OCI-LY3 (cell line): ENCODE data around the gene SPINT2.

Source experiments
- H2AFZ ChIP-seq: fragments of 200-600, 300-600 bp; shearing (Covaris generic); 2 replicates; pipeline ENCODE4 v1.6.0; 2014; ENCODE audit warnings: antibody characterized with exemption, low read depth, low read length
- H3K27ac ChIP-seq: fragments of 200-600, 300-600 bp; sonication (generic); 2 replicates; pipeline ENCODE4 v1.5.1; 2014; ENCODE audit warnings: mild to moderate bottlenecking, low read length, moderate library complexity, mixed read lengths
- H3K27me3 ChIP-seq: fragments of 200-600, 300-600 bp; sonication (generic); 2 replicates; pipeline ENCODE4 v1.6.1; 2014; ENCODE audit warnings: low read depth, low read length, mixed read lengths
- H3K36me3 ChIP-seq: fragments of 200-600, 300-600 bp; sonication (generic); replicated peaks from 2 replicates; pipeline ENCODE3; 2014; ENCODE audit warnings: low read depth, low read length, mixed read lengths
- H3K4me1 ChIP-seq: fragments of 300-600, 200-600 bp; sonication (generic); 2 replicates; pipeline ENCODE4 v1.6.1; 2014; ENCODE audit warnings: low read length, mixed read lengths
- H3K4me2 ChIP-seq: fragments of 200-600, 300-600 bp; sonication (generic); 2 replicates; pipeline ENCODE4 v1.6.1; 2014; ENCODE audit warnings: low read length, mixed read lengths
- H3K4me3 ChIP-seq: fragments of 300-600, 200-600 bp; sonication (generic); 2 replicates; pipeline ENCODE4 v1.5.1; 2014; ENCODE audit warnings: antibody characterized with exemption, mild to moderate bottlenecking, low read length, moderate library complexity
- H3K79me2 ChIP-seq: fragments of 300-600, 200-600 bp; shearing (Covaris generic); 2 replicates; pipeline ENCODE4 v1.6.1; 2014; ENCODE audit warnings: mild to moderate bottlenecking, low read length, mixed read lengths
- H3K9ac ChIP-seq: fragments of 300-600, 200-600 bp; shearing (Covaris generic); 2 replicates; pipeline ENCODE4 v1.6.0; 2014; ENCODE audit warnings: mild to moderate bottlenecking, low read length, moderate library complexity
- H3K9me3 ChIP-seq: fragments of 200-600, 300-600 bp; shearing (Covaris generic); 2 replicates; pipeline ENCODE4 v1.6.1; 2014; ENCODE audit warnings: low read length, mixed read lengths; ENCODE audit not compliant: insufficient read depth
- H4K20me1 ChIP-seq: fragments of 200-600, 300-600 bp; sonication (generic); 2 replicates; pipeline ENCODE4 v1.6.1; 2016; ENCODE audit warnings: low read length, mixed read lengths; ENCODE audit not compliant: insufficient read depth
- CTCF ChIP-seq: fragments of 200-600, 300-600 bp; sonication (generic); IDR thresholded peaks from 2 replicates; pipeline ENCODE4 v1.5.1; 2014; ENCODE audit warnings: antibody characterized with exemption, low read length, low read depth
- EZH2phosphoT487 ChIP-seq: fragments of 200-600 bp; shearing (Covaris generic); IDR thresholded peaks from 2 replicates; pipeline ENCODE4 v1.6.1; 2018; ENCODE audit warnings: antibody characterized with exemption, mixed run types, low read depth

SPINT2 gene

GRCh38 chr19:38245826-38246498 is 18.4 kb upstream of the SPINT2 start:
- no peaks in the 10 kb centered on the region for H3K79me2 ChIP-seq
- H3K9me3 ChIP-seq: no peaks in the 10 kb centered on the region
- H3K27me3 ChIP-seq: peaks cover 6% of the 10 kb centered on the region; the same call in 1 of the 2 replicates
- H3K36me3 ChIP-seq: no peaks in the 10 kb centered on the region
- H3K4me2 ChIP-seq: peak overlapping the region; percentile 54
- no peaks in the 10 kb centered on the region for H4K20me1 ChIP-seq
- peak overlapping the region; percentile 34; the same call in 1 of the 2 replicates for H3K4me3 ChIP-seq
- no peak for TF ChIP-seq CTCF
- TF ChIP-seq EZH2phosphoT487: no peak
- H2AFZ ChIP-seq: peak overlapping the region; percentile 57; the same call in 1 of the 2 replicates
- H3K27ac ChIP-seq: peak overlapping the region; percentile 6; the same call in 1 of the 2 replicates
- peaks cover 26% of the 10 kb centered on the region for H3K4me1 ChIP-seq
- no peak overlapping the region for H3K9ac ChIP-seq

- no peak overlapping the region for H3K4me3 ChIP-seq
- H3K9me3 ChIP-seq: no peaks in the 10 kb centered on the region
- H3K27ac ChIP-seq: no peak overlapping the region
- no peak for TF ChIP-seq CTCF
- TF ChIP-seq EZH2phosphoT487: no peak
- no peak overlapping the region for H3K9ac ChIP-seq
- peaks cover 6% of the 10 kb centered on the region; the same call in 1 of the 2 replicates for H3K27me3 ChIP-seq
- no peaks in the 10 kb centered on the region for H4K20me1 ChIP-seq
- H3K79me2 ChIP-seq: no peaks in the 10 kb centered on the region
- no peak overlapping the region for H2AFZ ChIP-seq
- no peaks in the 10 kb centered on the region for H3K36me3 ChIP-seq
- H3K4me2 ChIP-seq: no peak overlapping the region
- peaks cover 30% of the 10 kb centered on the region for H3K4me1 ChIP-seq
Observed at GRCh38 chr19:38247126-38247525, 17.2 kb upstream of the SPINT2 start.

- Histone ChIP-seq H3K27me3 (peaks cover 2% of the 10 kb centered on the region; the same call in 1 of the 2 replicates), H3K4me1 (peaks cover 35% of the 10 kb centered on the region), H3K36me3 (no peaks in the 10 kb centered on the region), H3K4me2 (no peak overlapping the region), H2AFZ (no peak overlapping the region), H3K9me3 (no peaks in the 10 kb centered on the region), H3K27ac (no peak overlapping the region), H3K4me3 (no peak overlapping the region), H4K20me1 (no peaks in the 10 kb centered on the region), H3K9ac (no peak overlapping the region), H3K79me2 (no peaks in the 10 kb centered on the region)
- no peak for TF ChIP-seq EZH2phosphoT487
- no peak for TF ChIP-seq CTCF
Observed at GRCh38 chr19:38247734-38248268, 16.6 kb upstream of the SPINT2 start.

GRCh38 chr19:38248421-38248820 is 16.0 kb upstream of the SPINT2 start:
- Histone ChIP-seq H3K79me2 (no peaks in the 10 kb centered on the region), H4K20me1 (no peaks in the 10 kb centered on the region), H3K4me2 (no peak overlapping the region), H3K4me1 (peaks cover 39% of the 10 kb centered on the region), H3K36me3 (no peaks in the 10 kb centered on the region), H3K9ac (no peak overlapping the region), H3K27me3 (no peaks in the 10 kb centered on the region), H2AFZ (no peak overlapping the region), H3K4me3 (no peak overlapping the region), H3K27ac (no peak overlapping the region), H3K9me3 (no peaks in the 10 kb centered on the region)
- TF ChIP-seq CTCF (no peak), EZH2phosphoT487 (no peak)
